AG04450 (cell line): ENCODE data around the gene CAMSAP2. TPM values are rescaled to one million over a fixed set of nuclear protein-coding genes. Genes with fewer than 3 reads are reported as not detected.
A peak's percentile ranks its signal among the peaks of the same experiment; 100 is the strongest.

Source experiments
- CTCF ChIA-PET: fragments of 300-600, 350-600 bp; formaldehyde crosslinking; extraction: SDS; loops from one replicate; lab custom pipeline; 2022; ENCODE audit warnings: antibody characterized with exemption, inconsistent platforms; lab: Charles Lee
- POLR2A ChIA-PET: fragments of 350-600 bp; formaldehyde crosslinking; extraction: SDS; loops from one replicate; lab custom pipeline; 2021; ENCODE audit warnings: antibody characterized with exemption, inconsistent platforms; lab: Yijun Ruan, JAX
- DNase-seq: peaks from one replicate; pipeline ENCODE4 v3.0.0-alpha.2; 2011; ENCODE audit warnings: low read depth, low spot score
- H3K27ac ChIP-seq: one replicate; pipeline ENCODE4 v1.5.1; 2012; ENCODE audit warnings: low read depth, low read length, control low read depth
- H3K27me3 ChIP-seq: one replicate; pipeline ENCODE4 v1.6.0; 2012; ENCODE audit warnings: low read length; ENCODE audit not compliant: control insufficient read depth, insufficient read depth
- H3K4me3 ChIP-seq: 2 replicates; pipeline ENCODE4 v1.5.1; 2011; ENCODE audit warnings: mild to moderate bottlenecking, low read depth, low read length, control low read depth
- H3K9me3 ChIP-seq: 2 replicates; pipeline ENCODE4 v1.5.1; 2012; ENCODE audit warnings: low read length; ENCODE audit not compliant: control insufficient read depth, insufficient read depth
- CTCF ChIP-seq: IDR thresholded peaks from 2 replicates; pipeline ENCODE4 v1.5.1; 2011; ENCODE audit warnings: low read depth, low read length, control low read depth, inconsistent platforms
- polyA plus RNA-seq: library from polyadenylated mRNA; depleted of rRNA; stranded (reverse); fragments of >200 nt; gene quantifications from 2 replicates; pipeline ENCODE4 v1.2.3, GENCODE V29; 2011

CAMSAP2 gene
- polyA plus RNA-seq, 1 experiment = 24.2 TPM

DNA sequence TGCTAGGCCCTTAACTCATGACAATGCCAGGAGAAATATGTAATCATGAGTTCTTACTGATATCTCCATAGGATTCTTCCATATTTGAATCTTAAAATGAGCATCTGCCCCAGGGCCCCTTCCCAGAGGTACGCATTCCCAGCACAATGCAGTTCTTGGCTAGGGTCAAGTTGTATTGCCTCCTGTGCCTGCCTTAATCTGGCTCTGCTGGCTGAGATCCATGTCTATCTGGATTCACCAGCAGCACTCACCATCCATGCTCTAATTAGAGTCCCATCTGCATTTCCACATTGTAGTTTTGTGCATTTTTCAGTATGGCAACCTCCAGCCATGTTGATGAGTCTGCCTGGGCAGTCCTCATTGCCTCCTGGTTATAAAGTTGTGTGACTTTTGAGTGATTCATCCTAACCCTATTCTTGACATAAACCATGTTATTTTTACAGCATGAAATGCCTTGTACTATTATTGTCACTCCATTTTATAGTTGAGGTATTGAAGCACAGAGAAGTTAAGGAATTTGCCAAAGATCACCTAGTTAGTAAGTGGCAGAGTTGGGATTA is 55.9 kb downstream of the CAMSAP2 start:
- no peak for DNase-seq
- H3K27me3 ChIP-seq = no peaks in the 10 kb centered on the region
- no peak overlapping the region for H3K4me3 ChIP-seq
- POLR2A ChIA-PET = no interaction called here
- CTCF ChIA-PET = interaction anchor here (1.0 to 4.7 kb wide), 3 partner anchors 8 to 236 kb away, joined by 6 to 43 read pairs (median 6); no protein-coding TSS in a partner anchor
- no peak for TF ChIP-seq CTCF
- no peaks in the 10 kb centered on the region for H3K9me3 ChIP-seq
- H3K27ac ChIP-seq = no peak overlapping the region

DNA sequence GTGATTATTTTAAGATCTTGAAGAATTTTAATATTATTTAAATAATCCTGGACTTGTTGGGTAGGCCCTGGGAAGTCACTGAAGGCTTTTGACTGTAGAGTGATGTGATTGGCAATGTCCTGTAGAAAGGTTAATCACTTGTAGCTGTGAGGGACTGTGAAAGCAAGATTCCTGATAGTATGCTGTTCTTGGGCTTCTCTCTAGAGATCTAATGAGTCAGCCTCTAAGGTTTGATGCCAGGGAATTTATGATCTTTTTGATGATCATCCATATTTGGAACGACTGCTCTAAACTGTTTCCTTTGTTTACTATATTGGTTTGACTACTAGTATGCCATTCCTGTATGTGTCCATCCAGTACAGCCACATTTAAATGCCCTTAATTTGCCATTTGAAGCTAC is 56.5 kb downstream of the CAMSAP2 start:
- no peak for DNase-seq
- ChIA-PET POLR2A (interaction anchor here (0.5 to 0.8 kb wide), 2 partner anchors 56 to 157 kb away, joined by 3 read pairs; partner anchors contain the start of gene CAMSAP2), CTCF (interaction anchor here (1.3 kb wide), 1 partner anchor 173 kb away, joined by 3 read pairs; no protein-coding TSS in a partner anchor)
- no peaks in the 10 kb centered on the region for H3K9me3 ChIP-seq
- H3K27me3 ChIP-seq = no peaks in the 10 kb centered on the region
- H3K27ac ChIP-seq = no peak overlapping the region
- H3K4me3 ChIP-seq = no peak overlapping the region
- TF ChIP-seq CTCF = no peak

DNA sequence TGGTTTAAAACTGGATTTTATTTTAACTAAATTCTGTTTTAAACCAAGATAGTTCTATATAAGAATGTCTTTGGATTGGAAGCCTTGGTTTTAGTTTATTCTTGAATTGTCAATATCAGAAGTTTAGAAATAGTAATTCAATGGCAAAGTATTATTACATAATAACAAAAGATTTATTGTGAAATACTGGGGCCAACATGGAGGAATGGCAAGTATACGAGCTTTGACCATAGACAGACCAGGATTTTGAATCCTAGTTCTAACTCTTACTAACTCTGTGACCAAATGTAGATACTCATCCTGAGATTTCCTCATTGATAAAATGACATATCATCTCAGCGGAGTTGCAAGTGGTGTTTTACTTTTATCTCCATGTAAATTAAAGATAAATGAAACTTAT is 63.3 kb downstream of the CAMSAP2 start:
- ChIA-PET CTCF (interaction anchor here (0.6 to 4.1 kb wide), 25 partner anchors 10 to 251 kb away, joined by 3 to 76 read pairs (median 5); no protein-coding TSS in a partner anchor), POLR2A (interaction anchor here (0.6 kb wide), 1 partner anchor 20 kb away, joined by 3 read pairs; no protein-coding TSS in a partner anchor)
- Histone ChIP-seq H3K4me3 (no peak overlapping the region), H3K9me3 (no peaks in the 10 kb centered on the region), H3K27me3 (no peaks in the 10 kb centered on the region), H3K27ac (no peak overlapping the region)
- TF ChIP-seq CTCF = no peak
- DNase-seq = no peak

- Histone ChIP-seq H3K27me3 (no peaks in the 10 kb centered on the region), H3K4me3 (no peak overlapping the region), H3K27ac (no peak overlapping the region), H3K9me3 (no peaks in the 10 kb centered on the region)
- ChIA-PET CTCF (interaction anchor here (0.5 to 4.1 kb wide), 46 partner anchors 10 to 252 kb away, joined by 3 to 76 read pairs (median 4); partner anchors contain the start of gene DDX59), POLR2A (interaction anchor here (0.6 to 1.4 kb wide), 2 partner anchors 21 to 133 kb away, joined by 3 to 5 read pairs; partner anchors contain the start of gene DDX59)
- peak; percentile 61 for DNase-seq
- peak; percentile 97 for TF ChIP-seq CTCF
Observed at GRCh38 chr1:200802865-200803512, 64.3 kb downstream of the CAMSAP2 start.
